HCT116 (cell line): ENCODE data around the gene DMD. TPM values are rescaled to one million over a fixed set of nuclear protein-coding genes. Genes with fewer than 3 reads are reported as not detected.

Experiments
- ATAC-seq: fragments of 200-7000 bp; cut with Tn5 transposase; 2 replicates; pipeline ENCODE4 v1.9.1; 2020; ENCODE audit warnings: mild to moderate bottlenecking, moderate library complexity
- BruUV-seq: library from RNA; stranded (reverse); fragments of 400-500 nt; replicated peaks from 2 replicates; lab custom pipeline; 2021; lab: Mats Ljungman, UMichigan
- CTCF ChIA-PET: fragments of 300-600 bp; sonication (Branson Sonifier 250); formaldehyde crosslinking; loops from one replicate; lab custom pipeline; 2021; ENCODE audit warnings: antibody characterized with exemption; lab: Charles Lee
- POLR2A ChIA-PET: fragments of 300-600, 350-600 bp; sonication (Branson Sonifier 250); formaldehyde crosslinking; loops from one replicate; lab custom pipeline; 2021; ENCODE audit warnings: antibody characterized with exemption; lab: Charles Lee
- RAD21 ChIA-PET, 2 experiments: fragments of 300-600 bp; sonication (Branson Sonifier 250); formaldehyde crosslinking; loops; one replicate each; lab custom pipeline; 2023; ENCODE audit warnings: low total read pairs in 2 of 2; ENCODE audit not compliant: uncharacterized antibody in 2 of 2, unreplicated experiment in 2 of 2, low non-redundant PET in 1 of 2; lab: Charles Lee
- DNase-seq: peaks from one replicate; pipeline ENCODE4 v3.0.0-alpha.2; 2010; ENCODE audit warnings: low read depth, low spot score
- H2AFZ ChIP-seq: fragments of 200-600 bp; shearing (Covaris generic), sonication (generic); 2 replicates; pipeline ENCODE4 v1.6.1; 2017; ENCODE audit warnings: low read depth, mixed run types, mixed read lengths, antibody characterized with exemption, low read length; ENCODE audit not compliant: poor library complexity, severe bottlenecking
- H3K27ac ChIP-seq: 2 replicates; pipeline ENCODE4 v1.5.1; 2012; ENCODE audit warnings: low read depth, low read length
- H3K27me3 ChIP-seq: fragments of 200-600 bp; sonication (generic); 2 replicates; pipeline ENCODE4 v1.6.1; 2016; ENCODE audit warnings: mixed run types, low read length, mixed read lengths; ENCODE audit not compliant: insufficient read depth
- H3K36me3 ChIP-seq, 2 experiments: fragments of 200-500 bp in 1 of 2; fragments of 200-600 bp in 1 of 2; sonication (Bioruptor generic) in 1 of 2; sonication (generic) in 1 of 2; 2 replicates each; pipeline versions ENCODE4 v1.5.1 to v1.6.1; 2014 to 2016; ENCODE audit warnings: low read length in 2 of 2, inconsistent platforms in 1 of 2, mixed read lengths in 1 of 2, mixed run types in 1 of 2; ENCODE audit not compliant: insufficient read depth in 2 of 2, control insufficient read depth in 1 of 2
- H3K4me1 ChIP-seq, 2 experiments: fragments of 200-600 bp in 1 of 2; sonication (generic) in 1 of 2; 2 replicates each; pipeline versions ENCODE4 v1.5.1 to v1.6.1; 2012 to 2017; ENCODE audit warnings: low read length in 2 of 2, inconsistent platforms in 1 of 2, mild to moderate bottlenecking in 1 of 2, mixed read lengths in 1 of 2, mixed run types in 1 of 2, moderate library complexity in 1 of 2; ENCODE audit not compliant: insufficient read depth in 2 of 2, control insufficient read depth in 1 of 2
- H3K4me2 ChIP-seq: fragments of 200-600 bp; sonication (generic); 2 replicates; pipeline ENCODE4 v1.6.1; 2017; ENCODE audit warnings: mixed run types, low read length, mixed read lengths
- H3K4me3 ChIP-seq, 2 experiments: fragments of 200-600 bp in 1 of 2; sonication (generic) in 1 of 2; replicated peaks in 1 of 2; 2 replicates each; pipeline ENCODE4 v1.5.1; 2011 to 2016; ENCODE audit warnings: low read length in 2 of 2, control low read depth in 1 of 2, low read depth in 1 of 2, mild to moderate bottlenecking in 1 of 2, mixed read lengths in 1 of 2, mixed run types in 1 of 2
- H3K79me2 ChIP-seq: fragments of 200-600 bp; sonication (generic); 2 replicates; pipeline ENCODE4 v1.6.1; 2017; ENCODE audit warnings: mild to moderate bottlenecking, mixed run types, low read length, moderate library complexity, mixed read lengths; ENCODE audit not compliant: insufficient read depth
- H3K9ac ChIP-seq: fragments of 200-600 bp; sonication (generic); 2 replicates; pipeline ENCODE4 v1.6.1; 2016; ENCODE audit warnings: low read length, mixed read lengths
- H3K9me2 ChIP-seq: fragments of 200-600 bp; sonication (generic), shearing (Covaris generic); 2 replicates; pipeline ENCODE4 v1.6.1; 2017; ENCODE audit warnings: mixed run types, mild to moderate bottlenecking, moderate library complexity; ENCODE audit not compliant: insufficient read depth
- H3K9me3 ChIP-seq, 2 experiments: fragments of 200-500 bp in 1 of 2; fragments of 200-600 bp in 1 of 2; sonication (Bioruptor generic) in 1 of 2; sonication (generic) in 1 of 2; 2 replicates each; pipeline ENCODE4 v1.6.1; 2014 to 2017; ENCODE audit warnings: low read length in 2 of 2, mixed read lengths in 2 of 2, inconsistent platforms in 1 of 2, low read depth in 1 of 2, mild to moderate bottlenecking in 1 of 2, mixed run types in 1 of 2, moderate library complexity in 1 of 2; ENCODE audit not compliant: control insufficient read depth in 1 of 2, insufficient read depth in 1 of 2
- H4K20me1 ChIP-seq: fragments of 200-600 bp; sonication (generic), shearing (Covaris generic); 2 replicates; pipeline ENCODE4 v1.6.1; 2017; ENCODE audit warnings: mixed run types, mild to moderate bottlenecking, moderate library complexity; ENCODE audit not compliant: insufficient read depth
- CEBPB ChIP-seq: IDR thresholded peaks from 2 replicates; pipeline ENCODE4 v1.6.1; 2012; ENCODE audit warnings: low read depth
- CTCF ChIP-seq, 3 experiments: fragments of 200-600 bp in 1 of 3; sonication (generic) in 1 of 3; IDR thresholded peaks in 2 of 3; conservative IDR thresholded peaks in 1 of 3; 2 replicates each; pipeline ENCODE4 v1.5.1; 2012 to 2017; ENCODE audit warnings: low read depth in 2 of 3, low read length in 2 of 3, antibody characterized with exemption in 1 of 3, borderline replicate concordance in 1 of 3, control low read depth in 1 of 3, mild to moderate bottlenecking in 1 of 3, mixed read lengths in 1 of 3, mixed run types in 1 of 3, moderate library complexity in 1 of 3; ENCODE audit not compliant: insufficient read depth in 1 of 3
- ELF1 ChIP-seq: IDR thresholded peaks from 2 replicates; pipeline ENCODE4 v1.6.1; 2012; ENCODE audit warnings: low read depth, borderline replicate concordance
- EZH2 ChIP-seq: fragments of 200-600 bp; sonication (generic); IDR thresholded peaks from 2 replicates; pipeline ENCODE4 v1.6.1; 2017; ENCODE audit warnings: antibody characterized with exemption, mixed run types
- EZH2phosphoT487 ChIP-seq: fragments of 200-600 bp; IDR thresholded peaks from 2 replicates; pipeline ENCODE4 v1.6.1; 2018; ENCODE audit warnings: antibody characterized with exemption, borderline replicate concordance
- FOSL1 ChIP-seq: IDR thresholded peaks from 2 replicates; pipeline ENCODE4 v1.6.1; 2012; ENCODE audit warnings: low read depth
- JUND ChIP-seq: IDR thresholded peaks from 2 replicates; pipeline ENCODE4 v1.6.1; 2012
- MAX ChIP-seq: IDR thresholded peaks from 2 replicates; pipeline ENCODE4 v1.6.1; 2012
- POLR2A ChIP-seq: IDR thresholded peaks from 2 replicates; pipeline ENCODE4 v1.7.0; 2011; ENCODE audit warnings: borderline replicate concordance; ENCODE audit not compliant: insufficient read depth, insufficient read length; ENCODE audit errors: extremely low read depth
- SP1 ChIP-seq: IDR thresholded peaks from 2 replicates; pipeline ENCODE4 v1.6.1; 2012; ENCODE audit warnings: low read depth
- SRF ChIP-seq: IDR thresholded peaks from 2 replicates; pipeline ENCODE4 v1.6.1; 2012; ENCODE audit warnings: low read depth
- TCF7L2 ChIP-seq: IDR thresholded peaks from 2 replicates; pipeline ENCODE4 v1.7.0; 2011; ENCODE audit warnings: borderline replicate concordance, inconsistent platforms; ENCODE audit not compliant: insufficient read depth, insufficient read length; ENCODE audit errors: extremely low read depth
- ZBTB33 ChIP-seq: IDR thresholded peaks from 2 replicates; pipeline ENCODE4 v1.6.1; 2011; ENCODE audit warnings: mild to moderate bottlenecking, low read length, moderate library complexity; ENCODE audit not compliant: insufficient replicate concordance; ENCODE audit errors: extremely low read depth
- ZNF274 ChIP-seq: fragments of 200-500 bp; sonication (Bioruptor generic); IDR thresholded peaks from 2 replicates; pipeline ENCODE4 v1.6.1; 2014; ENCODE audit warnings: mild to moderate bottlenecking, low read depth, low read length, inconsistent platforms
- intact Hi-C: fragments of 100-400 bp; cut with micrococcal nuclease; formaldehyde crosslinking; loops from 2 replicates; pipeline ENCODE4 v1.10.0; 2022
- total RNA-seq: library from RNA; stranded (reverse); gene quantifications from one replicate; pipeline ENCODE4 v1.2.1, GENCODE V29; 2021; ENCODE audit not compliant: unreplicated experiment

DMD gene
- total RNA-seq, 1 experiment from 2014 or later, result 0.05 TPM

- Histone ChIP-seq H3K27ac (no peak overlapping the region), H3K9me2 (no peaks in the 10 kb centered on the region), H3K9me3 (no peaks in the 10 kb centered on the region), H3K36me3 (no peaks in the 10 kb centered on the region), H3K79me2 (no peaks in the 10 kb centered on the region), H4K20me1 (no peaks in the 10 kb centered on the region), H3K27me3 (no peaks in the 10 kb centered on the region), H3K4me3 (no peak overlapping the region), H3K4me1 (no peaks in the 10 kb centered on the region), H2AFZ (no peak overlapping the region), H3K9ac (no peak overlapping the region), H3K4me2 (no peak overlapping the region)
- ChIA-PET CTCF (no interaction called here), RAD21 (no interaction called here), POLR2A (no interaction called here)
- no peak for DNase-seq
- no TSS peak for BruUV-seq
- intact Hi-C loops, result no loop called here
- TF ChIP-seq CEBPB (no peak), ZBTB33 (no peak), TCF7L2 (no peak), MAX (no peak), JUND (no peak), SP1 (no peak), ELF1 (no peak), SRF (no peak)
- ATAC-seq, result no peak
These were observed 1610.5 kb downstream of the DMD start for GRCh38 chrX:31600823-31601222.

GRCh38 chrX:31593353-31593752, 1618.0 kb downstream of the DMD start:
- ChIA-PET POLR2A (no interaction called here), RAD21 (no interaction called here), CTCF (no interaction called here)
- Histone ChIP-seq H3K4me3 (no peak overlapping the region), H3K4me1 (no peaks in the 10 kb centered on the region), H3K9ac (no peak overlapping the region), H3K9me3 (no peaks in the 10 kb centered on the region), H3K27ac (no peak overlapping the region), H3K79me2 (no peaks in the 10 kb centered on the region), H2AFZ (no peak overlapping the region), H3K4me2 (no peak overlapping the region), H4K20me1 (no peaks in the 10 kb centered on the region), H3K36me3 (no peaks in the 10 kb centered on the region), H3K9me2 (no peaks in the 10 kb centered on the region), H3K27me3 (no peaks in the 10 kb centered on the region)
- no peak for ATAC-seq
- BruUV-seq, result no TSS peak
- no peak for DNase-seq
- intact Hi-C loops, result no loop called here
- TF ChIP-seq CTCF (IDR thresholded peaks at IDR 0.05 in 2 of 3, conservative IDR thresholded peaks at IDR 0.05 in 1 of 3; ENCODE audit: borderline replicate concordance in 1 of 3, insufficient read depth in 1 of 3, low read depth in 2 of 3, low read length in 2 of 3) (no peak), TCF7L2 (no peak), EZH2phosphoT487 (no peak), ZNF274 (no peak), POLR2A (no peak), MAX (no peak), EZH2 (no peak), FOSL1 (no peak)
